HG02642 (cell line): ENCODE data around the gene TSLP.

ENCODE experiments used
- ATAC-seq: cut with Tn5 transposase; IDR thresholded peaks from one replicate; pipeline ENCODE4 v1.9.1; 2021; ENCODE audit warnings: mild to moderate bottlenecking; ENCODE audit not compliant: unreplicated experiment, poor library complexity

The TSLP gene

DNA sequence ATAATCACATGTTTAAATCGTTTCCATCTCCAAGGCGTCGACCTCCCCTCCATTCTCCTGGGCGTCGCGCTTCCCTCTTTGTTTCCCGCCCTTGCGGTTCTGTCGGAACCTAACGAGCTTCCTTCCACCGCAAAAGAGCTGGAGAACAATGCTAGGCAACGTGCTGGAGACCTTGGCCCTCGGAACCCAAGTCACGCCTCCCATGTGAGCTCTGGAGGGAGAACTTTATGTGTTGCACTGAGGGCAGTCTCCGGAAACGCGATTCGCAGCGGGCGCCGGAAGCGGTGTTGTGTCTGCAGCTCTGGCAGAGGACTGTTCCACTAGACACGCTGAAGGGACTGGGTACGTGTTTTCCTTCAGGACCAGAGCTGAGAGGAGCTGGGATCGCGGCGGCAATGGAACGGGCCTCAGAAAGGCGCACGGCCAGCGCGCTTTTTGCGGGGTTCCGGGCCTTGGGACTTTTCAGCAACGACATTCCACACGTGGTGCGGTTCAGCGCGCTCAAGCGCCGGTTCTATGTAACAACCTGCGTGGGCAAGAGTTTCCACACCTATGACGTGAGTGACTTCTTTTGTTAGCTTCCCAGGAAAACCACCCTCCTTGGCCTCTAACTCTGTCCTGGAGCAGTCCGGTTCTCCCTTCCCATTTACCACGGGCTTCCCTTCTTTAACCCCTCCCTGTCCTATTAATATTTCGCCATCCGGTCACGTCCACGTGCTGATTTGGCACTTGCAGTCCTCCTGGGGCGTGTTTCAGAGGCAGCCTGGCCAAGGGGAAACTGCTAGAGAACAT, 20.7 kb downstream of the TSLP start, which contains the start of gene WDR36:
WDR36 (plus strand) TSS at position 287 of the 792 bp plus-strand sequence; CDS start at position 396, 109 bp downstream.
- ATAC-seq: peak; percentile 96

DNA sequence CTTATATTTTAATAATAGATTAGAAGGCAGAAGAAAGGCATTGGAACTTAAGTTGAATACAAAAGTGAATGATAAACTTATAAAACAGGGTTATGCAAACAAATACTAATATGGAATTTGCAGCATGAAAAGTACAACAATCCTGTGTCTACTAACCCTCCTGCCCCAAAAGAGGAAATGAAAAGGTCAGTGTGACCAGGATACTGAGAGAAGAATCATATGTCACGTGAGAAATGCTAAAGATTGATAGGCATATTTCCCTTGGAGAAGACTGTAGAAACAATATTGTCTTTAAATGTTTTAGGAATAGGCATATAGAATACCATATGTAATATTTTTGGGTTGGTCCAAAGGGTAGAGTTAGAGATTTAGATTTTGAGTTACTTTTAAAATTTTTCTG, 24.5 kb downstream of the TSLP start:
- ATAC-seq: no peak

DNA sequence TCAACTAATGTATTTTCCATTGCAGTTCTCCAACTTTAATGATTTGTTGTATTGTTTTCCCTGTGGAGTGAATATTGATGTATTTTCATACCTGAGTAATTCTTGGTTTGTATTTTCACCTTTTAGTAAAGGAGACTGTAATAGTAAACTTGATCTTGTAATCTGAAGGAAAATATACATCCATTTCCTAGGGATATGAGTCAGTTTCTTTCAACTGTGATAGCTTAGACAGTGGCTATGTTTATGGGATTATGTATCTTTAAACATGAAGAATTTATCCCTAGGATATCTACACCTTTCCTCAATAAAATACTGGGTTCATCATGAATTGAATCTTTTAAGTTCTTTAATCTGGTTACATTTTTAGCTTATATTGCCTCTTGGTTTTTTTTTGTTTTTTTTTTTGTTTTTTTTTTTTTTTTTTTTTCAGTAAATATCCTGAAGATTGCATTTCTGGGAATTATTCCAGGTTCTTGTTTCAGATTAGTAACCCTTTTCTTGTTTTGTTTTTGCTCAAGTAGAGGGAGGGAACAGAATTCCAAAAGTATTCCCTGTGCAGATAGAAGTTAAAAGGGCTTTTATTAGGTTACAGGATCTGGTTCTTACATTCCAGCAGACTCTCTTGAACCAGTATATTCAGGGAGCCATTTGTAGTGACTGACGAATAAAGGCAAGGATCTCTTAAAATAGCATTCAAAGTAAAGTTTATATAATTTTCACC, 27.7 kb downstream of the TSLP start:
- no peak for ATAC-seq

GRCh38 chr5:111106320-111106948, 34.9 kb downstream of the TSLP start:
- no peak for ATAC-seq

DNA sequence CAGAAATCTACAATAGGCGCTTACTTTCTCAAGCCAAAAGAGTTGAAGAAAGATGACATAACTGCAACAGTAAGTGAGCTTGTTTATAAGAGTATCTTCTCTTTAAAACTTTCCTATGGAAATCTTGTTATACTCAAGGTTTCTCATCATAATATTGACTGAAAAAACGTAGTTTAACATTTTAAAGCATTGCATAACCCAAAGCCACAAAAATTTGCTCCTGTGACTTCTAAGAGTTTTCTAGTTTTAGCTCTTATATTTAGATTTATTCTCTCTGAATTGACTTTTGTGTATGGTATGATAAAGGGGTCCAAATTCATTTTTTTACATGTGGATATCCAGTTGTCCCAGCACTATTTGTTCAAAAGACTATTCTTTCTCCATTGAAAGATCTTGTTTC, 35.9 kb downstream of the TSLP start:
- ATAC-seq: no peak

DNA sequence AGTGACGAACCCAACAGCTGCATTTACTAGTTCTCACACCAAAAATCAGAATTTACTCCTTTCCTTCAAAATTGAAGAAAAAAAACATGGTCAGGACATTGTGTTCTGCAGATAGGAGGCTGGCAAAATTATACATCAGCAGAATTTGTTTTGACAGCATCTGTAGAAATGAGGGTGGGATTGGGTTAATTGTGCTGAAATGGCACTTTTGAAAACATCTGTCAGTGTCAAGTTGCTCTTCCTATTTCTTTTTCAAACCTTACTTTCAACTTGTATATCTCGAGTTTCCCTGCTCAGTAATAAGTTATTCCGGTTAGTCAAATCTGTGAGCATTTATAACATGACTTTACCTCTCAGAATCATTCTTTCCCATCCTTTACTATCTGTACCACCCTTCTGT, 40.4 kb downstream of the TSLP start:
- no peak for ATAC-seq

GRCh38 chr5:111113678-111114077, 42.2 kb downstream of the TSLP start:
- no peak for ATAC-seq

GRCh38 chr5:111115229-111115628, 43.7 kb downstream of the TSLP start:
- ATAC-seq: no peak

- no peak for ATAC-seq
These were observed 45.0 kb downstream of the TSLP start for GRCh38 chr5:111116550-111116949.

DNA sequence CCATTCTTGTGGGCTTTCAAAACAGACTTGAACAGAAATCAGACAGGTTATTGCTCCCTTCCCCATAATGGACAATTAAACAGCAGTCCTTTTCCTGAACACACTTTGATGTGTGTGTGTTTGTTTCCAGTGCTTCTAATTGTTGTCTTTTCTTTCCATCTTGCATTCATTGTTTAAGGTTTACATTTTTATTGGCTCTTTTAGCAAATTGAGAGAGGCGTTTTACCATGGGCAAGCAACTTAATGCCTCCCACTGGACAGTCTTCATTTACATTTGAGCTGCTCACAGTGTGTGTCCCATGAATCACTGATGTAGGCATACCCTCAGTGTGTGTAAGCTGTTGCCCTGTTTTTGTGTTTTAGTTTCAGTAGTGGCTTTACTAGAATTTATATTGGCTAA, 45.6 kb downstream of the TSLP start:
- ATAC-seq: no peak

DNA sequence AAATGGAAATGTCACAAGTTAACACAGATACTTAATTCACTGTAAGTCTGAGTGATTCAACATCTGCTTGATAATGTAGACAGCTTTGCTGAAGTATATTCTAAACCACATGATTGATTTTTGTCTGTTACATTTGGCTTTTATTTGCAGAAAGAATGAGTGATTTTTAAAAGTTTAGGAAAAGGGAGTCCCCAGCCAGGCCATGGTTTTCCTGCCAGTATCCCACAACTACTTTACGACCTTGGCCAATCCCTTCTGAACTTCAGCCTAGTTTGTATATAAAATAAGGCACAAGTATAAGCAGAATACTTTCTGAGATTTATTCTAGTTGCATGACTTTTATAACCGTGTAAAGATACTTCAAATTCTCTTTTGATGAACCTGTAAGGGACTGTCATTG, 47.7 kb downstream of the TSLP start:
- ATAC-seq: no peak

GRCh38 chr5:111119856-111120255, 48.3 kb downstream of the TSLP start:
- peak; percentile 50 for ATAC-seq

DNA sequence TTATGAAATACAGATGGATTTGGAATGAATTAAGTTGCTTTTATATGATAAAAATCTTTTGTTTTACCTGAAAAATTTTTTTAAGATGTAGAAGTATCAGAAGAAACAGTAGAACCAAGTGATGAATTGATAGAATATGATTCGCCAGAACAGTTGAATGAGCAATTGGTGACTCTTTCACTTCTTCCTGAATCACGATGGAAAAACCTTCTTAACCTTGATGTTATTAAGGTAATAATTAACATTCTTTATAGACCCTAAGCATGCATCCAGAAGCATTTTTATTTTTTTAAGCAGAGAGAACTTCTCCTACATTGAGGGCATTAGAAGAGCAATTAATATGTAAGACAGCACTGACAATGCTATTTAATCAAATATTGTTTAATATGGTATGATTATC, 49.4 kb downstream of the TSLP start:
- ATAC-seq: no peak

DNA sequence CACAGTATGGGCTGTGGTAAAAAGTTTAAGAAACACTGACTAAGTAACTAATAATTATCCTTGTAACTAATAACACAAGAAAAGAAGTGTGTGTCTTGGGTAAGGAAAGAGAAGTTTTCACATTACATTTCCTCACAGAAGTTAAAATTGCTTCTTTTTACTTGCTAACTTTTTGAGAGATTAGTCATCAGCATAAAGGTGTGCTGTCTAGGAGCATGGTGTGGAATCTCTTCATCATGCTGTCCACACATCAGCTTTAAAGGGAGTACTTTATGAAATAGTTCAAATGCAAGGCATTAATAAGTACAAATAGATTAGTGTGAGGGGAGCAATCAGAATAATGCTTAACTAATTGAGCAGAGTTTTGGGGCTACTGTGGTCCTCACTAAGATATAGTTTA, 50.4 kb downstream of the TSLP start:
- no peak for ATAC-seq

GRCh38 chr5:111122398-111122797, 50.9 kb downstream of the TSLP start:
- ATAC-seq: peak; percentile 60

GRCh38 chr5:111124793-111125192, 53.3 kb downstream of the TSLP start:
- no peak for ATAC-seq

DNA sequence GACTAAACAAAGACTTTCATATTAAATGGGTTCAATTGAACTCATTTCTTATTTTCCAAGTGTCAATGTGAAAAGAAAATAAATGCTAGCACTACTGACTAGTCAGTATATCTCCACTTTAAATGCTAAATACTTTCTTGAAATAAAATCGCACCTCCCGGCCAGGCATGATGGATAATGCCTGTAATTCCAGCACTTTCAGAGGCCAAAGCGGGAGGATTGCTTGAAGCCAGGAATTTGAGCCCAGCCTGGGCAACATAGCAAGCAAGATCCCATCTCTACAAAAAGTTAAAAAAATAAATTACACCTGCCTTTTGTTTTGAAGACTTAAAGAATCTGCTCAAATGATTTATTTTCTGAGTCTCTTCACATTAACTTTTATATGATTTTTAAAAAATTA, 55.4 kb downstream of the TSLP start:
- no peak for ATAC-seq
